Bronchial epithelial cell (primary cell): ENCODE data around the gene ARRB1. TPM values are rescaled to one million over a fixed set of nuclear protein-coding genes. Genes with fewer than 3 reads are reported as not detected.

Source experiments
- DNase-seq: peaks from one replicate; pipeline ENCODE4 v3.0.0-alpha.2; 2010; ENCODE audit warnings: low read depth
- FAIRE-seq: peaks from 2 replicates; lab custom pipeline; 2011; peaks lifted over from hg19 to GRCh38; lab: Jason Lieb, UNC
- H3K27me3 ChIP-seq: 2 replicates; pipeline ENCODE4 v1.5.1; 2011; ENCODE audit warnings: low read length; ENCODE audit not compliant: control insufficient read depth, insufficient read depth
- H3K36me3 ChIP-seq: 2 replicates; pipeline ENCODE4 v1.5.1; 2011; ENCODE audit warnings: low read length; ENCODE audit not compliant: control insufficient read depth, insufficient read depth
- H3K4me3 ChIP-seq: 2 replicates; pipeline ENCODE4 v1.5.1; 2011; ENCODE audit warnings: mild to moderate bottlenecking, low read depth, low read length, control low read depth
- CTCF ChIP-seq: IDR thresholded peaks from 2 replicates; pipeline ENCODE4 v1.5.1; 2011; ENCODE audit warnings: mild to moderate bottlenecking, moderate library complexity, low read length, control low read depth, inconsistent platforms; ENCODE audit not compliant: insufficient read depth, severe bottlenecking
- total RNA-seq: library from RNA; depleted of rRNA; stranded (reverse); fragments of >200 nt; gene quantifications from 2 replicates; pipeline ENCODE4 v1.2.1, GENCODE V29; 2014

Gene ARRB1
- total RNA-seq, 1 donor from 2014 or later, result 0.26 TPM

DNA sequence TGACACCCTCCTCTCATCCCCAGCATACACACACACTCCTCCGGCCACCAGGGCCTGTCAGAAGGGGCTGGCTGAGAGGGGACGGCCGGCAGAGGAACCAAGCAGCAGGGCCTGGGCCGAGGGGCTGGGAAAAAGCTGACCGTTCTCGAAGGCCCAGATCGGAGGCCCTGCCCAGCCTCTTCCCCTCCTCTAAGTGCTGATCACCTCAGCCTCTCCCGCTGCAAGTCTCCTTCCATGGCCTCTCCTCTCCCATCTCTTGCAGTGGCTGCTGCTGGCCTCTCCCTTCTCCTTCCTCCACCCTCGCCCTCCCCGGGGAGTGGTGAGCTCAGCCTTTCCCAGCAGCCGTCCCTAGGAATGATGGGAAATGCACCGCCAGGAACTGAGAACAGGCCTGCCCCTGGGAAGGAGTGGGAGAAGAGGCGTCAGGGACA is 39.6 kb downstream of the ARRB1 start:
- H3K36me3 ChIP-seq, result no peaks in the 10 kb centered on the region
- TF ChIP-seq CTCF, result no peak
- no peak overlapping the region for H3K4me3 ChIP-seq
- no peak for FAIRE-seq
- H3K27me3 ChIP-seq, result no peaks in the 10 kb centered on the region
- no peak for DNase-seq

DNA sequence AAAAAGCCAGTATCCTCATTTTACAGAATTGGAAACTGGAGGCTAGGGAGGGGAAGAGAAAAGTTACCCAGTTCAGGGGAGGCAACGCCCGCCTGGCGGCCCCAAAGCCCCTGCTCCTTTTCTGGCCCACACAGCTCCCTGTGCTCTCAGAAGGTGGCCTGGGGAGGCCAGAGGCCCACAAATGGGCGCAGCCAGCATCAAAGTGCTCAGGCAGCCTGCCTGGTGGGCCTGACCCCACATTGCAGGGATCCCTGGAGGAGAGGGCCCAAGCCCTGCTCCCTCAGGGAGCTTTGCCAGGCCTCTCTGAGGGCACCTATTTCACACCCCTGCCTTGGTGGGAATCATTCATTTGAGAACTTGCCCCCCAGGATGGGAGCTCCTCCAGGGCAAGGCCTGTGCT is 42.5 kb downstream of the ARRB1 start:
- no peak for TF ChIP-seq CTCF
- Histone ChIP-seq H3K4me3 (no peak overlapping the region), H3K27me3 (no peaks in the 10 kb centered on the region), H3K36me3 (no peaks in the 10 kb centered on the region)
- DNase-seq (no peak), FAIRE-seq (no peak)

- Histone ChIP-seq H3K36me3 (no peaks in the 10 kb centered on the region), H3K4me3 (no peak overlapping the region), H3K27me3 (no peaks in the 10 kb centered on the region)
- no peak for TF ChIP-seq CTCF
- DNase-seq (no peak), FAIRE-seq (no peak)
These were observed 43.3 kb downstream of the ARRB1 start for GRCh38 chr11:75308116-75308515.

- Histone ChIP-seq H3K27me3 (no peaks in the 10 kb centered on the region), H3K36me3 (no peaks in the 10 kb centered on the region), H3K4me3 (no peak overlapping the region)
- DNase-seq (no peak), FAIRE-seq (no peak)
- TF ChIP-seq CTCF, result no peak
These were observed 44.4 kb downstream of the ARRB1 start for GRCh38 chr11:75307058-75307457.

- FAIRE-seq (peak; percentile 72), DNase-seq (no peak)
- Histone ChIP-seq H3K36me3 (no peaks in the 10 kb centered on the region), H3K4me3 (no peak overlapping the region), H3K27me3 (no peaks in the 10 kb centered on the region)
- no peak for TF ChIP-seq CTCF
These were observed 44.9 kb downstream of the ARRB1 start for GRCh38 chr11:75306529-75306928.

DNA sequence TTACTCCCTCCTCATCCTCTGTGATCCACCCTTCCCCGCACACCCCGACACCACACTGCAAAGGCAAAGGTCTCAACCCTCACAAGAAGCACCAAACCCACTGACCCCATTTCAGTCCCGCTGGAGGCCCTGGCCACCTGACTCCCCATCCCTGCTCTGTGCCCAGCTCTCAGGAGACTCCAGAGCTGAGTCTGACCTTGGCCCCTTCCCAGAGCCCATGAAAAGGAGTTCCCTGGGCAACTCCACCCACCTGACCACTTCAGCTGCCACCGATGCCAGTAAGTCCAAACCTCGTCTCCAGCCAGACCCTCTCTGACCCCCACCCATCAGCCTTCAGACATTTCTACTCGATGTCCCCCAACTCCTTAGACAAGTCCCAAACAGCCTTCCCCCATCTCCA is 45.5 kb downstream of the ARRB1 start:
- FAIRE-seq (no peak), DNase-seq (no peak)
- no peak for TF ChIP-seq CTCF
- Histone ChIP-seq H3K36me3 (no peaks in the 10 kb centered on the region), H3K27me3 (peaks cover 2% of the 10 kb centered on the region), H3K4me3 (no peak overlapping the region)
